DND-41 (cell line): ENCODE results near the gene CPNE5.

Experiments used
- EZH2 ChIP-seq: IDR thresholded peaks from 3 replicates; pipeline ENCODE4 v1.6.1; 2012; ENCODE audit warnings: borderline replicate concordance, low read depth, mild to moderate bottlenecking, moderate library complexity, low read length, inconsistent platforms; ENCODE audit not compliant: severe bottlenecking
- TF ChIP-seq, protein P1 (sequence below): IDR thresholded peaks from 2 replicates; pipeline ENCODE4 v1.5.1; 2012; ENCODE audit warnings: borderline replicate concordance, low read length, moderate library complexity, mild to moderate bottlenecking; ENCODE audit not compliant: poor library complexity, severe bottlenecking; ENCODE audit errors: extremely low read depth

DNA sequence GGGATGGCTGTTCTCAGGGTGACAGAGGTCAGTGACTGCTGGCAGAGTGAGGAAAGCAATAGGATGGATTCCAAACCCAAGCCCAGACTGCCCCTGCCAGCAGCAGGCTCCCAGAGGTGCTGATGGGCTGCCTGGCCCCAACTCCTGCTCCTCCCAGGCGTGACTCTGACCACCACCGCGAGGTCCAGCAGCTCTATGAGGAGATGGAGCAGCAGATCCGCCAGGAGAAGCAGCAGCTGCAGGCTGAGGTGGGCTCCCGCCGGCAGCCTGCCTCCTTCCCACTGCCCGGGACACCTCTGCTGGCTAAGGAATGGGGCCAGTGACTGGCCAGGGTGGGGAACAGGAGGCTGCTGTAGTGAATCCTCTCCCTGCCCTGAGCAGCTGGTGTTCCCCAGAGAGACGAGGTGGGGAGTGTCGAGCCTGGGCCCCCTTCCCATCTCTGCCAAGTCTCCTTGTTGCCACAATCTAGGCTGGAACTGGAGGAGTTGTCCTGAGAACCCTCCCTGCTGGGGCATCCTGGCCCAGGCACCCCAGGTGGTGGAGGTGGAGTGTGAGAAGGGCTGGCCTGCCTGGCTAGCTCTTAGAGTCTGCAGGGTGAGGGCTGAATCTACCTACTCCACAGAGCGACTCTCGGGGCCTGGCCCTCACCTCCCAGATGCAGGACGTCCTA, 121.2 kb downstream of the CPNE5 start:
- TF ChIP-seq, protein P1, sequence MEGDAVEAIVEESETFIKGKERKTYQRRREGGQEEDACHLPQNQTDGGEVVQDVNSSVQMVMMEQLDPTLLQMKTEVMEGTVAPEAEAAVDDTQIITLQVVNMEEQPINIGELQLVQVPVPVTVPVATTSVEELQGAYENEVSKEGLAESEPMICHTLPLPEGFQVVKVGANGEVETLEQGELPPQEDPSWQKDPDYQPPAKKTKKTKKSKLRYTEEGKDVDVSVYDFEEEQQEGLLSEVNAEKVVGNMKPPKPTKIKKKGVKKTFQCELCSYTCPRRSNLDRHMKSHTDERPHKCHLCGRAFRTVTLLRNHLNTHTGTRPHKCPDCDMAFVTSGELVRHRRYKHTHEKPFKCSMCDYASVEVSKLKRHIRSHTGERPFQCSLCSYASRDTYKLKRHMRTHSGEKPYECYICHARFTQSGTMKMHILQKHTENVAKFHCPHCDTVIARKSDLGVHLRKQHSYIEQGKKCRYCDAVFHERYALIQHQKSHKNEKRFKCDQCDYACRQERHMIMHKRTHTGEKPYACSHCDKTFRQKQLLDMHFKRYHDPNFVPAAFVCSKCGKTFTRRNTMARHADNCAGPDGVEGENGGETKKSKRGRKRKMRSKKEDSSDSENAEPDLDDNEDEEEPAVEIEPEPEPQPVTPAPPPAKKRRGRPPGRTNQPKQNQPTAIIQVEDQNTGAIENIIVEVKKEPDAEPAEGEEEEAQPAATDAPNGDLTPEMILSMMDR: no peak
- no peak for TF ChIP-seq EZH2
